BLaER1 treated with 17β-estradiol and CSF1 and Interleukin-3, amounts not matched to agents 10 nM and 100 nM (cell line): ENCODE results near the gene BACH2.
"Not testable (repeated sequence)": the region's sequence is repeated elsewhere in the genome, so short reads cannot be mapped to it uniquely, and the experiment has no call there.

ENCODE experiments used
- H3K27ac ChIP-seq, 11 experiments: shearing (Covaris generic); formaldehyde crosslinking; 2 replicates each; pipeline ENCODE4 v1.8.1; 2022
- H3K27me3 ChIP-seq, 11 experiments: shearing (Covaris generic); formaldehyde crosslinking; 2 replicates each; pipeline ENCODE4 v1.8.1; 2022
- H3K36me3 ChIP-seq, 11 experiments: shearing (Covaris generic); formaldehyde crosslinking; 2 replicates each; pipeline ENCODE4 v1.8.1; 2022
- H3K4me1 ChIP-seq, 10 experiments: shearing (Covaris generic); formaldehyde crosslinking; 2 replicates each; pipeline ENCODE4 v1.8.1; 2022
- H3K4me2 ChIP-seq, 11 experiments: shearing (Covaris generic); formaldehyde crosslinking; 2 replicates each; pipeline ENCODE4 v1.8.1; 2022
- H3K4me3 ChIP-seq, 10 experiments: shearing (Covaris generic); formaldehyde crosslinking; 2 replicates each; pipeline ENCODE4 v1.8.1; 2022
- H3K9ac ChIP-seq, 11 experiments: shearing (Covaris generic); formaldehyde crosslinking; 2 replicates each; pipeline ENCODE4 v1.8.1; 2022
- H3K9me3 ChIP-seq, 11 experiments: shearing (Covaris generic); formaldehyde crosslinking; replicated peaks in 1 of 11; 2 replicates each; pipeline ENCODE4 v1.8.1; 2022
- H4K20me1 ChIP-seq, 11 experiments: shearing (Covaris generic); formaldehyde crosslinking; 2 replicates each; pipeline ENCODE4 v1.8.1; 2022
- Cebpa-rat ChIP-seq, 11 experiments: shearing (Covaris generic); IDR thresholded peaks; 2 replicates each; pipeline ENCODE4 v1.8.1; 2022

The BACH2 gene

DNA sequence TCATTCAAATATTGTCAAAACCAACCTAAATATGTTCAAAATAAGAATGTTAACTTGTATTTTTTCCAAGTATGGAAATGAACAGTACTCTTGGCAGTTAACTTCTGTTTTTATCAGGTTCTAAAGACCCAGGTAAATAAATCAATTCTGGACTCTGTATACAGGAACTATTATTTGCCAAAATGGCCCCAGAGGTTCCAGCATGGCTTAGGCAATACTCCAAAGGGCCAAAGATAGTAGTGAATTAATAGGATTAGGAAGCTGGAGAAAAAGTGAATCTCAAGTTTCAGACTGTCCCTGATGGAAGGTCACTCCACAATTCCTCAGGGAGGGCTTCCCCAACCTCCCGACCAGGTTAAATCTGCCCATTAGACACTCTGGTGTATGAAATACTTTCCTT, 6.7 kb downstream of the BACH2 start:
- TF ChIP-seq Cebpa-rat (IDR thresholded peaks at IDR 0.05) = no peak
- peaks cover 18 to 71% (median 47%) of the 10 kb centered on the region in 10 experiments for H3K4me1 ChIP-seq
- peaks cover 0 to 9% (median 0%) of the 10 kb centered on the region in 11 experiments; a peak in 2 of 22 replicates for H4K20me1 ChIP-seq
- H3K4me3 ChIP-seq = no peak overlapping the region
- H3K9ac ChIP-seq = no peak overlapping the region
- no peaks in the 10 kb centered on the region for H3K27me3 ChIP-seq
- H3K36me3 ChIP-seq = peaks cover 0 to 15% (median 0%) of the 10 kb centered on the region in 11 experiments; a peak in 1 of 22 replicates
- peak overlapping the region in 2 of 11 experiments; percentile 82 to 90; a peak in 2 of 22 replicates for H3K4me2 ChIP-seq
- H3K9me3 ChIP-seq = peaks cover 0 to 28% (median 5%) of the 10 kb centered on the region in 11 experiments; a peak in 8 of 22 replicates
- H3K27ac ChIP-seq = no peak overlapping the region; a peak in 1 of 22 replicates

DNA sequence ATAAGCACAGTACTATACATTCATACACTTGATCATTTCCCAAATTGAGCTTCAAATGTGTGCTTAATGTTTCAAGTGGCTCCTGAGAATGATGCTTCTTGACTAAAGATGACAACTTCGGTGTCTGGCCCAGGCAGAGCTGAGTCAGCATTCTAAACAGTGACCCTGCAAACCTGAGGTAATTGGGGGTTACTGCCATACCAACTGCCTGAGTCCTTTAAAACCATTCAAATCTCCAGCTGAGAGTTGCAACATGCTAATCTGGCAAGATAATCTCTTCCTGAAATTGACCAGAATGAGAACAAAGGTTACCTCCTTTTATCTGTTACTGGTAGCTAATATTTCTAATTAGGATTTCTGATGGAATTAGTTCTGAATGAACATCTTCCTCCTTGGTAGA, 8.2 kb downstream of the BACH2 start:
- Histone ChIP-seq H4K20me1 (peaks cover 0 to 9% (median 0%) of the 10 kb centered on the region in 11 experiments; a peak in 2 of 22 replicates), H3K4me3 (no peak overlapping the region), H3K27me3 (no peaks in the 10 kb centered on the region), H3K9me3 (peaks cover 0 to 28% (median 5%) of the 10 kb centered on the region in 11 experiments; a peak in 8 of 22 replicates), H3K27ac (peak overlapping the region in 1 of 11 experiments; percentile 7; a peak in 2 of 22 replicates), H3K36me3 (peaks cover 0 to 15% (median 0%) of the 10 kb centered on the region in 11 experiments; a peak in 1 of 22 replicates), H3K9ac (no peak overlapping the region), H3K4me2 (peak overlapping the region in 5 of 11 experiments; percentile 9 to 90 (median 18); a peak in 6 of 22 replicates), H3K4me1 (peaks cover 22 to 78% (median 50%) of the 10 kb centered on the region in 10 experiments)
- TF ChIP-seq Cebpa-rat (IDR thresholded peaks at IDR 0.05) = no peak

DNA sequence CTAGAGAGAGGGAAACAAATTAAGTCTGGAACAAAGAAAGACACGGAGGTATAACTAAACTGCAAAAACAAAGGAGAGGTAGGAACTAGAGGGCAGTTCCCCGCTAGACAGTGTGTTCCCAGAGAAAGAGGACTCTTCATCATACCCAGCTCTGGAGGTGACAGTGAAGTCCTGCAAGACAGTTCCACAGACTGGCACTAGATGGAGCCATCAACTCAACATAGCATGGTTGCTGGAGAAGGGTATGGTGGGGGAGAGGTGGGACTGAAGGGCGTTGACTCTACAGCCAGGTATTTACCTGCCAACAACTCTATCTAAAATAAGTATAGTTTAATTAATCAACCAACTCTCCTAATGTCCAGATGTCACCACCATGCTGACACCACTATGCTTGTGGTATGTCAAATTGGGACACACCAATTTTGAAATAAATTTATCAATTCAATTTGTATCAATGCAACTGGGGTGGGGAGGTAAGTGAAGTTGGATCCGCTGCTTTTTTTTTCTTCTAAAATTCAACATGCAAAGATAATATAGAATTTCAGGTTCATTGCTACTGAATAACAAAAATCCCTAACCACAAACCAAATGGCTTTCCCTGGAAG, 9.7 kb downstream of the BACH2 start:
- no peak for TF ChIP-seq Cebpa-rat (IDR thresholded peaks at IDR 0.05)
- Histone ChIP-seq H3K4me1 (peaks cover 22 to 70% (median 42%) of the 10 kb centered on the region in 10 experiments), H3K4me3 (no peak overlapping the region), H3K9ac (peak overlapping the region in 5 of 11 experiments; percentile 70 to 76 (median 74); a peak in 5 of 22 replicates), H3K4me2 (peak overlapping the region in 9 of 11 experiments; percentile 80 to 95 (median 85); a peak in 16 of 22 replicates), H3K9me3 (peaks cover 0 to 28% (median 5%) of the 10 kb centered on the region in 11 experiments; a peak in 8 of 22 replicates), H3K27ac (peak overlapping the region in 8 of 11 experiments; percentile 75 to 84 (median 78); a peak in 14 of 22 replicates), H4K20me1 (peaks cover 0 to 11% (median 0%) of the 10 kb centered on the region in 11 experiments; a peak in 2 of 22 replicates), H3K27me3 (no peaks in the 10 kb centered on the region), H3K36me3 (peaks cover 0 to 21% (median 0%) of the 10 kb centered on the region in 11 experiments; a peak in 1 of 22 replicates)

GRCh38 chr6:90285611-90286381, 10.8 kb downstream of the BACH2 start:
- Histone ChIP-seq H3K27ac (peak overlapping the region in 10 of 11 experiments; percentile 27 to 84 (median 78); a peak in 20 of 22 replicates), H3K9me3 (peaks cover 0 to 28% (median 5%) of the 10 kb centered on the region in 11 experiments; a peak in 8 of 22 replicates), H3K36me3 (peaks cover 0 to 18% (median 0%) of the 10 kb centered on the region in 11 experiments; a peak in 1 of 22 replicates), H3K27me3 (no peaks in the 10 kb centered on the region), H3K9ac (peak overlapping the region in 10 of 11 experiments; percentile 37 to 76 (median 72); a peak in 18 of 22 replicates), H3K4me3 (peak overlapping the region; percentile 36 to 64 (median 52)), H3K4me1 (peaks cover 22 to 63% (median 35%) of the 10 kb centered on the region in 10 experiments), H4K20me1 (peaks cover 0 to 21% (median 0%) of the 10 kb centered on the region in 11 experiments; a peak in 2 of 22 replicates), H3K4me2 (peak overlapping the region; percentile 80 to 95 (median 86))
- TF ChIP-seq Cebpa-rat (IDR thresholded peaks at IDR 0.05) = no peak

GRCh38 chr6:90285042-90285481, 11.6 kb downstream of the BACH2 start:
- H3K9me3 ChIP-seq = peaks cover 0 to 24% (median 5%) of the 10 kb centered on the region in 11 experiments; a peak in 8 of 22 replicates
- peak overlapping the region in 10 of 11 experiments; percentile 37 to 76 (median 72); a peak in 19 of 22 replicates for H3K9ac ChIP-seq
- no peak for TF ChIP-seq Cebpa-rat (IDR thresholded peaks at IDR 0.05)
- peak overlapping the region in 10 of 11 experiments; percentile 27 to 84 (median 78); a peak in 20 of 22 replicates for H3K27ac ChIP-seq
- no peaks in the 10 kb centered on the region for H3K27me3 ChIP-seq
- H3K36me3 ChIP-seq = peaks cover 0 to 15% (median 0%) of the 10 kb centered on the region in 11 experiments; a peak in 1 of 22 replicates
- H3K4me1 ChIP-seq = peaks cover 22 to 61% (median 33%) of the 10 kb centered on the region in 10 experiments
- peaks cover 0 to 26% (median 0%) of the 10 kb centered on the region in 11 experiments; a peak in 2 of 22 replicates for H4K20me1 ChIP-seq
- H3K4me3 ChIP-seq = peak overlapping the region; percentile 36 to 64 (median 52)
- H3K4me2 ChIP-seq = peak overlapping the region; percentile 80 to 95 (median 86)

DNA sequence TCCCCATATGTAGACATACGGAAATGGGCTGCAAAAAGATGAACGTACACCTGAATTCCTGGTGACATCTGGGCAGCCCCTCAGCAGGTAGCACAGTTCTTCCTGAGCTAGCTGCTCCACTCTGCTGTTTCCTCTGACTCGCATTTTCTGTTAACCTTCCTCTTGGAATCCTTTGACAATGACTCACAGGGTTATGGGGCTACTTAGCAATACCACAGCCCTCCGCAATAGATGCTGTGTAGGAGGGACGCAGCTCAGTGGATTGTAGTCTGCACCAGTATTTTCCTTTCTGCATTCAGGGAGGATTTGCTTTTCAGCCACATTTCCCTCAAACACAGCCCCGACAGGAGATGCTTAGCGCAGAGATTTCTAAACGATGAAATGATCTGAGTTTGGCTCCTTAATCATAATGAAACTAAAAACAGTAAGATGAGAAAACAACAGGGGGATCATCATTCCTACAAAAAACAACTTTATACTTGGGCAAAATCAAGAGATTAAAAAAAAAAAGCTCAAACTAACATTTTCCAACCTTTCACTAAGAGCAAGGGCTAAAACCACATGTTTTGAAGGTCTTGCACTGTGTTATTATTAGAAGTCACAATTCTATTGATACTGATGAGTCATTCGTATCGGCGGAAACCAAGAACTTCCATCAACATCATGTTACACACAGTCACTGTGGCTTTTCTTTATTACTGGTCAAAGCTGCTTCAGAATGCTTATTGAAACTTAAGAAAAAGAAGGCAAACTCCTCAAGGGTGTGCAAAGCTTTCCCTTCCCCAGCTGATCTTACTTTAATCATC, 12.2 kb downstream of the BACH2 start:
- no peak for TF ChIP-seq Cebpa-rat (IDR thresholded peaks at IDR 0.05)
- Histone ChIP-seq H3K4me1 (peaks cover 22 to 59% (median 33%) of the 10 kb centered on the region in 10 experiments), H3K4me2 (peak overlapping the region; percentile 80 to 95 (median 86)), H3K9ac (peak overlapping the region in 10 of 11 experiments; percentile 34 to 76 (median 72); a peak in 19 of 22 replicates), H3K27me3 (no peaks in the 10 kb centered on the region), H3K4me3 (peak overlapping the region; percentile 36 to 64 (median 52); a peak in 18 of 20 replicates), H3K27ac (peak overlapping the region in 10 of 11 experiments; percentile 27 to 84 (median 78); a peak in 20 of 22 replicates), H3K36me3 (peaks cover 0 to 12% (median 0%) of the 10 kb centered on the region in 11 experiments; a peak in 1 of 22 replicates), H4K20me1 (peaks cover 0 to 26% (median 0%) of the 10 kb centered on the region in 11 experiments; a peak in 2 of 22 replicates), H3K9me3 (peaks cover 0 to 17% (median 5%) of the 10 kb centered on the region in 11 experiments; a peak in 8 of 22 replicates)

- not testable (repeated sequence) for H3K27me3 ChIP-seq, H3K9me3 ChIP-seq, H3K27ac ChIP-seq, H3K9ac ChIP-seq, H3K4me2 ChIP-seq, H3K4me3 ChIP-seq
- H3K4me1 ChIP-seq = peaks cover 15 to 42% (median 31%) of the 10 kb centered on the region in 10 experiments
- peaks cover 0 to 29% (median 0%) of the 10 kb centered on the region in 11 experiments; a peak in 2 of 22 replicates for H4K20me1 ChIP-seq
- H3K36me3 ChIP-seq = 0 out of 22 replicates have a peak, but pooled peaks cover 0 to 12% (median 0%) of the 10 kb centered on the region in 11 experiments
Observed at GRCh38 chr6:90282265-90282664, 14.4 kb downstream of the BACH2 start.
